Skeletal muscle satellite cell (primary cell): ENCODE data around the gene SDK2.
"Not testable (repeated sequence)": the region's sequence is repeated elsewhere in the genome, so short reads cannot be mapped to it uniquely, and the experiment has no call there.

Source experiments
- H3K27me3 ChIP-seq: 2 replicates; pipeline ENCODE4 v1.7.0; 2013; ENCODE audit warnings: low read length; ENCODE audit not compliant: control insufficient read depth, insufficient read depth
- H3K36me3 ChIP-seq: 2 replicates; pipeline ENCODE4 v1.7.0; 2013; ENCODE audit warnings: mild to moderate bottlenecking, control low read depth, low read length; ENCODE audit not compliant: insufficient read depth
- H3K4me1 ChIP-seq: 2 replicates; pipeline ENCODE4 v1.7.0; 2013; ENCODE audit warnings: low read length; ENCODE audit not compliant: control insufficient read depth, insufficient read depth
- H3K4me2 ChIP-seq: 2 replicates; pipeline ENCODE4 v1.7.0; 2013; ENCODE audit warnings: mild to moderate bottlenecking, low read length
- H3K4me3 ChIP-seq: 2 replicates; pipeline ENCODE4 v1.7.0; 2013; ENCODE audit warnings: low read length
- H3K9ac ChIP-seq: 2 replicates; pipeline ENCODE4 v1.7.0; 2013; ENCODE audit warnings: mild to moderate bottlenecking, low read depth, low read length, moderate library complexity
- H3K9me3 ChIP-seq: replicated peaks from 2 replicates; pipeline ENCODE4 v1.7.0; 2013; ENCODE audit warnings: mild to moderate bottlenecking, control low read depth, low read length

SDK2 gene

DNA sequence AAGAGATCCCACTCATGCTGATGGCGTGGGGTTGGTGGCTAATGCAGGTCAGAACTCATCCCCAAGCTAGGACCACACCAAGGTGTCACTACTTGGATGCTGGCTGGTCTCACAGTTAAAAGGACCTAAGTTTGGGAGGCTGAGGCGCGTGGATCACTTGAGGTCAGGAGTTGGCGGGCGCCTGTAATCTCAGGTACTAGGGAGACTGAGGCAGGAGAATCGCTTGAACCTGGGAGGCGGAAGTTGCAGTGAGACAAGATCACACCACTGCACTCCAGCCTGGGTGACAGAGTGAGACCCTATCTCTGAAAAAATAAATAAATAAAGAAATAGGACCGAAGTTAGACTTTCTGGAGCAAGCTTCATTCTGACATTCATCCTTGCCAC is 325.8 kb downstream of the SDK2 start:
- H3K36me3 ChIP-seq = no peaks in the 10 kb centered on the region
- peaks cover 14% of the 10 kb centered on the region for H3K4me1 ChIP-seq
- H3K27me3 ChIP-seq = peaks cover 5% of the 10 kb centered on the region
- H3K4me2 ChIP-seq = no peak overlapping the region
- no peak overlapping the region for H3K9ac ChIP-seq
- no peak overlapping the region for H3K4me3 ChIP-seq
- H3K9me3 ChIP-seq = no peaks in the 10 kb centered on the region

DNA sequence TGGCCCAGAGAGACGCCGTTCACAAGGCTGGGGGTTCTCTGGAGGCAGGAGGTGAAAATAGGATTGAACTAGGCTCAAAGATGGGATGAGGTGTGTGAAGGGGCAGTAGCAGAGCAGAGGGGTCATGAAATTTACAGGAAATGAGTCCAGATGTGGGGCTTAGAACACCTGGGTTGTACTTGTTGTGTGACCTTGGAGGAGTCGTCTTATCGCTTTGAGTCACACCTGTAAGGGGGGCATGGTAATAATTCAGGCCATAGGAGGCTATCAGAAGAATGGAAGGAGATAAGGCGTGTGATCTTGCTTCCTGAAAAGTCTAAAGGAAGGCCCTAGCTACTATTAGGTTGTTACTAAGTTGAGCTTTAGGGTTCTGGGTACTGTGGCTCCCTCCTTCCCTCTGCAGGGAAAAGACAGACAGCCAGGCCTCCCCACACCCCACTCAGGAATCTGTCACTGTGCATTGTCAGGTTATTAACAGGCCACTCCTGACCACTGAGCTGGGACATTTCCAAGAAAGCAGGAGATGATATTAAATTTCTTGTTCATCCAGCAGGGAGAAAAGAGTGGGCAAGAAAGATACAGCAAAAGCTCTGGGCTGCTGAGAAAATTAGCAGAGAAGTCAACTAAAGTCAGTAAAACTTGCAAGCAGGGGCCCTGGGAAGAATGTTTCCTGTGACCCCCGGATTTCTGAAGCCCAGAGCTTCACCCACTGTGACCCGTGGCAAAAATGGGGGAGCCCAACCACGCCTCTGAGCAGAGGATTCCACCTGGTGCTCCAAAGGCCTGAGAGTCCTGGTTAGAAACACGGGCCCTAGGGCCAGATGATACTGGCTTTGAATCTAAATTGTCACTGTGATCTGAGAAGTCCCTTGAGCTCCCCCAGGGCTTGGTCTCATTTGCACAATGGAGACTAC is 326.5 kb downstream of the SDK2 start:
- Histone ChIP-seq H3K27me3 (peaks cover 5% of the 10 kb centered on the region), H3K9ac (no peak overlapping the region), H3K4me2 (no peak overlapping the region), H3K36me3 (no peaks in the 10 kb centered on the region), H3K4me3 (no peak overlapping the region), H3K4me1 (peaks cover 14% of the 10 kb centered on the region), H3K9me3 (no peaks in the 10 kb centered on the region)

DNA sequence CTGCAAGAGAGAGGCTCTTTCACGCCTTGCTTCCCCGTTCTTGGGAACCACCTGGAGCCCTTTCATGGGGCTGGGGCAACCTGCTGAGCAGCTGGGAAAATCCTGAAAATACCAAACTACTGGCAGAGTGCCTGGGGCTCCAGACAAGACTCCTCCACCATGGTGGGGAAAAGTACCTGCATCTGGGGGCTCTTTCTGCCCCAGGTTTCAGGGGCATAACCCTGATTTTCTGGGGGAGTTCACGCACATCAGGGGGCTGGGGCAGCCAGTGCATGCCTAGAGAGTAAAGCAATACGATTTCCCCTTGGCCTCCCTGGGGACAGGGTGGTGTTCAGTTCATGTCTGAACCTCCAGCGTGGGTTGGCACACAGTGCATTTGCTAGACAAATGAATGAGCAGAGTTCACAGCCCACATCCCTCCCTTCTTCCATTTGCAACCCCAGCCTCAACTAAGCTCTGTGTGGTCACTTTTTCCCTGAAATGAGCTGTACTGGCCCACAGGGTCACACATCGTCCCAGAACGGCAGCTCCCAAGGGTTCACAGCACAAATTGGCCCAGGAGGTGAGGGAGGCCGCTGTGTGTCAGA is 327.2 kb downstream of the SDK2 start:
- no peak overlapping the region for H3K9ac ChIP-seq
- H3K36me3 ChIP-seq = no peaks in the 10 kb centered on the region
- no peak overlapping the region for H3K4me3 ChIP-seq
- peaks cover 5% of the 10 kb centered on the region for H3K27me3 ChIP-seq
- H3K4me2 ChIP-seq = peak overlapping the region; percentile 17
- no peaks in the 10 kb centered on the region for H3K9me3 ChIP-seq
- peaks cover 20% of the 10 kb centered on the region for H3K4me1 ChIP-seq

GRCh38 chr17:73315471-73315870 is 328.8 kb downstream of the SDK2 start:
- no peak overlapping the region for H3K9ac ChIP-seq
- H3K27me3 ChIP-seq = peaks cover 5% of the 10 kb centered on the region
- no peak overlapping the region for H3K4me3 ChIP-seq
- no peak overlapping the region for H3K4me2 ChIP-seq
- H3K36me3 ChIP-seq = no peaks in the 10 kb centered on the region
- peaks cover 20% of the 10 kb centered on the region for H3K4me1 ChIP-seq
- no peaks in the 10 kb centered on the region for H3K9me3 ChIP-seq

GRCh38 chr17:73313526-73314127 is 330.6 kb downstream of the SDK2 start:
- Histone ChIP-seq H3K9me3 (no peaks in the 10 kb centered on the region), H3K4me2 (no peak overlapping the region), H3K9ac (no peak overlapping the region), H3K4me1 (peaks cover 28% of the 10 kb centered on the region), H3K27me3 (no peaks in the 10 kb centered on the region), H3K4me3 (no peak overlapping the region), H3K36me3 (no peaks in the 10 kb centered on the region)

DNA sequence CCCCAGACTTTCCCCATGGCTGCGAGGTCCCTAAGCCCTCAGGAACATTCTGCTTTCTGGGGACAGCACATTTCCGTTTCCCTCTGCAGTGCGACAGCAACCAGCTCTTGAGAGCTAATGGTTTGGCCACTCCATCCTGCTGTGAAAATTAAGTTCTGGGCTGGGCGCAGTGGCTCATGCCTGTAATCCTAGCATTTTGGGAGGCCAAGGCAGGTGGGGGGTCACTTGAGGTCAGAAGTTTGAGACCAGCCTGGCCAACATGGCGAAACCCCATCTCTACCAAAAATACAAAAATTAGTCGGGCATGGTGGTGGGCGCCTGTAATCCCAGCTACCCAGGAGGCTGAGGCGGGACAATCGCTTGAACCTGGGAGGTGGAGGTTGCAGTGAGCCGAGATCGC is 331.4 kb downstream of the SDK2 start:
- not testable (repeated sequence) for H3K9ac ChIP-seq, H3K4me3 ChIP-seq, H3K9me3 ChIP-seq, H3K36me3 ChIP-seq, H3K27me3 ChIP-seq
- Histone ChIP-seq H3K4me1 (peaks cover 33% of the 10 kb centered on the region), H3K4me2 (peak overlapping the region; percentile 97)

GRCh38 chr17:73311781-73312641 is 332.2 kb downstream of the SDK2 start, which contains the start of gene CDC42EP4:
Gene CDC42EP4, minus strand, starts transcription at chr17:73312001. Its CDS starts 25,501 bp downstream, at chr17:73286500.
- H3K9ac ChIP-seq = peak within 1 kb of the TSS; percentile 92
- H3K36me3 ChIP-seq = no peaks in the 10 kb centered on the region
- peaks cover 28% of the 10 kb centered on the region for H3K4me1 ChIP-seq
- no peaks in the 10 kb centered on the region for H3K27me3 ChIP-seq
- H3K9me3 ChIP-seq = no peaks in the 10 kb centered on the region
- H3K4me2 ChIP-seq = peak within 1 kb of the TSS; percentile 97
- H3K4me3 ChIP-seq = peak within 1 kb of the TSS; percentile 97

DNA sequence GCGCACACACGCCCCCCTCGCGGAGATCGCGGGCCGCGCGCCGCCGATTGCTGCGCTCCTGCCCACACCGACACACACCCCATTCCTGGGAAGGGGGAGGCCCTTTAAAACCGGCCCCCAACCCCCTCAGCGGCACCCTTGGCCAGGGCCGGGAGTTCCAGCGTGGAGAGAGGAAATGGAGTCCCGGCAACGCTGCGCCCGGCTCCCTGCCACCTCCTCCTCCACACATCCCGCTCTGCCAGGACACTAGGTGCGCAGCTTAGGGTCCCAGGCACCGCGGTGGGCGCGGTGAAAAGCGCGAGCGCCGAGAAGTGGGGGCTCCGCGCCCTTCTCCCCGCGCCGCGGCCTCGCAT is 332.8 kb downstream of the SDK2 start:
- peaks cover 31% of the 10 kb centered on the region for H3K4me1 ChIP-seq
- H3K9me3 ChIP-seq = no peaks in the 10 kb centered on the region
- peak overlapping the region; percentile 92 for H3K9ac ChIP-seq
- no peaks in the 10 kb centered on the region for H3K27me3 ChIP-seq
- H3K36me3 ChIP-seq = no peaks in the 10 kb centered on the region
- peak overlapping the region; percentile 97 for H3K4me2 ChIP-seq
- H3K4me3 ChIP-seq = peak overlapping the region; percentile 97

DNA sequence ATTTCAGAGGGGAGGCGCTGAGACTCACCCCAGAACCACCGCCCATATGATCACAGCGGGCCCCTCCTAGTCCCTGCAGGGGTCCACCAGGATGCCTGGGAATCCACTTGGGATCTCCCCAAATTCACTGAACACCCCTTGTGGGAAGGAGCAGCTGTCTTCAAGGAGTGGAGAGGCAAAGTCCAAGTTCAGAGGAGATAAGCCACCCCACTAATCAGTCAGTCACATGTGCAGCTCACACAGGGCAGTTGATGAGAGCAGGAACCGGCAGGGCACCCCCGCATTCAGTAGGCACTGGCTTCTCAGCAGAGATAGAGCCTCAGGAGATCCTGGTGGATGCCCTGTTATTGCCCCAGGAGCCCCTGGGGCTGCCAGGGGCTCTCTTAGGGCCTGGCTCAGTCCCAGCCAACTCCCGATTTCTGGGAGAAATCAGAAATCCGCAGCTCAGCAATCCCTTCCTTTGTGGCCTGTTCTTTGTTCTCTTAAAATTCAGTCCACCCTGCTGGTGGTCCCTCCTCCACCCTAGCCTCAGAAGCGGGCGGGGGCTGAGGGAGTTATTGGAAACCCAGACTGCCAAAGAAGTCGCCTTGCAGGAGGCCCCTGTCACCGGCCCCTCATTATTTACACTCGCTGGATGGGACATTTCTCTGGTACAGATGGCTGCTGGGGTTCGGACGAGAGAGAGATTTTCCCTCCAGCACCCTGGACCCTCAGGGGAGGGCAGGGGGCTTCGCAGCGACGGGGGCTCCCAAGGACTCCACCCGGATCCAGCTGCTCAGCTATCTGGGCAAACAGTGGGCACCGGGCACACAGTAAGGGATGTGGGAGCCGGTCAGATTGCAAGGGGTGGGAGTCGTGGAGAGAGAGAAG is 334.3 kb downstream of the SDK2 start:
- peak overlapping the region; percentile 92 for H3K9ac ChIP-seq

GRCh38 chr17:73308959-73309358 is 335.3 kb downstream of the SDK2 start:
- not testable (repeated sequence) for H3K36me3 ChIP-seq, H3K27me3 ChIP-seq, H3K9me3 ChIP-seq, H3K4me3 ChIP-seq
- Histone ChIP-seq H3K4me2 (peak overlapping the region; percentile 97), H3K9ac (peak overlapping the region; percentile 92), H3K4me1 (peaks cover 56% of the 10 kb centered on the region)

More for the DNA sequence above, 334.3 kb downstream of the SDK2 start:
- peak overlapping the region; percentile 97 for H3K4me2 ChIP-seq
- H3K27me3 ChIP-seq = no peaks in the 10 kb centered on the region
- H3K9me3 ChIP-seq = no peaks in the 10 kb centered on the region
- H3K4me3 ChIP-seq = peak overlapping the region; percentile 97
- H3K36me3 ChIP-seq = peaks cover 4% of the 10 kb centered on the region
- H3K4me1 ChIP-seq = peaks cover 46% of the 10 kb centered on the region
